ENCODE measurements around the gene RNU6-9. TPM values are rescaled to one million over a fixed set of nuclear protein-coding genes. Genes with fewer than 3 reads are reported as not detected.

Gene RNU6-9
- total RNA-seq, 2 experiments from 2014 or later: not detected

DNA sequence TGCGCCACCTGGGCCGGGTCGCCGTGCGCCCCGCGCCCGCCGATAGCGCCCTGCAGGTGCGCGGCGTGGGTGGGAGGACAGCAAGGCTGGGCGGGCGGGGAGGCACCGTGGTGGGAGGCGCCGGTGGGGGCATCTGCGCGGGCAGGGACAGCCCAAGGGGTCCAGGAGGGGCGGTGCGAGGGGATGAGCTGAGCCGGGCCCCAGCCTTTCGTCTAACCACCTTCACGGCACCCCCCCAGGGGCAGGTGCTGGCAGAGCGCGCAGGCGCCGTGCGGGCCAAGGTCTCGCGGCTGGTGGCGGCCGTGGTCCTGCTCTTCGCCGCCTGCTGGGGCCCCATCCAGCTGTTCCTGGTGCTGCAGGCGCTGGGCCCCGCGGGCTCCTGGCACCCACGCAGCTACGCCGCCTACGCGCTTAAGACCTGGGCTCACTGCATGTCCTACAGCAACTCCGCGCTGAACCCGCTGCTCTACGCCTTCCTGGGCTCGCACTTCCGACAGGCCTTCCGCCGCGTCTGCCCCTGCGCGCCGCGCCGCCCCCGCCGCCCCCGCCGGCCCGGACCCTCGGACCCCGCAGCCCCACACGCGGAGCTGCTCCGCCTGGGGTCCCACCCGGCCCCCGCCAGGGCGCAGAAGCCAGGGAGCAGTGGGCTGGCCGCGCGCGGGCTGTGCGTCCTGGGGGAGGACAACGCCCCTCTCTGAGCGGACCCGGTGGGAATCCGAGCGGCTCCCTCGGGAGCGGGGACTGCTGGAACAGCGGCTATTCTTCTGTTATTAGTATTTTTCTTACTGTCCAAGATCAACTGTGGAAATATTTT lies 27.0 kb downstream of the RNU6-9 start:
- Mint-ChIP-seq H3K4me1 (ENCODE audit: low read depth) (peaks cover 21% of the 10 kb centered on the region), H3K27me3 (peaks cover 4% of the 10 kb centered on the region), H3K36me3 (ENCODE audit: low read depth) (peaks cover 4% of the 10 kb centered on the region), H3K27ac (peak overlapping the region; percentile 96), H3K4me3 (peak overlapping the region; percentile 96), H3K9me3 (no peaks in the 10 kb centered on the region)
- DNase-seq (peak; percentile 54 to 91 (median 72)), ATAC-seq (ENCODE audit: poor library complexity) (peak; percentile 51)
- ChIA-PET POLR2A (interaction anchor here (0.9 to 3.1 kb wide), 9 partner anchors 12 to 109 kb away, joined by 3 to 40 read pairs (median 10); partner anchors contain the start of genes MED16, RNU6-9 and WDR18), CTCF (interaction anchor here (1.1 to 5.3 kb wide), 7 partner anchors 27 to 321 kb away, joined by 3 to 52 read pairs (median 4); partner anchors contain the start of genes MED16, RNU6-9 and WDR18)
- TF ChIP-seq, protein P1, sequence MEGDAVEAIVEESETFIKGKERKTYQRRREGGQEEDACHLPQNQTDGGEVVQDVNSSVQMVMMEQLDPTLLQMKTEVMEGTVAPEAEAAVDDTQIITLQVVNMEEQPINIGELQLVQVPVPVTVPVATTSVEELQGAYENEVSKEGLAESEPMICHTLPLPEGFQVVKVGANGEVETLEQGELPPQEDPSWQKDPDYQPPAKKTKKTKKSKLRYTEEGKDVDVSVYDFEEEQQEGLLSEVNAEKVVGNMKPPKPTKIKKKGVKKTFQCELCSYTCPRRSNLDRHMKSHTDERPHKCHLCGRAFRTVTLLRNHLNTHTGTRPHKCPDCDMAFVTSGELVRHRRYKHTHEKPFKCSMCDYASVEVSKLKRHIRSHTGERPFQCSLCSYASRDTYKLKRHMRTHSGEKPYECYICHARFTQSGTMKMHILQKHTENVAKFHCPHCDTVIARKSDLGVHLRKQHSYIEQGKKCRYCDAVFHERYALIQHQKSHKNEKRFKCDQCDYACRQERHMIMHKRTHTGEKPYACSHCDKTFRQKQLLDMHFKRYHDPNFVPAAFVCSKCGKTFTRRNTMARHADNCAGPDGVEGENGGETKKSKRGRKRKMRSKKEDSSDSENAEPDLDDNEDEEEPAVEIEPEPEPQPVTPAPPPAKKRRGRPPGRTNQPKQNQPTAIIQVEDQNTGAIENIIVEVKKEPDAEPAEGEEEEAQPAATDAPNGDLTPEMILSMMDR (IDR thresholded peaks at IDR 0.05): no peak
- H3K36me3 ChIP-seq (ENCODE audit: insufficient read depth, low read length): no peaks in the 10 kb centered on the region
- no peaks in the 10 kb centered on the region for H3K9me3 ChIP-seq (ENCODE audit: control insufficient read depth in 1 of 2, insufficient read depth in 1 of 2, low read length in 2 of 2)
- intact Hi-C loops (cut with DNase I, micrococcal nuclease): loop anchor here in 1 of 2 experiments (1.0 to 5.0 kb wide), 2 partner anchors 56 to 272 kb away; no protein-coding TSS in a partner anchor
- peaks cover 62% of the 10 kb centered on the region for H3K4me1 ChIP-seq (ENCODE audit: insufficient read depth, low read length)
- H3K4me3 ChIP-seq (ENCODE audit: low read length): peak overlapping the region; percentile 43
- H3K27ac ChIP-seq (ENCODE audit: low read depth in 1 of 2, low read length in 2 of 2): peak overlapping the region in 1 of 2 donors; percentile 41
- H3K27me3 ChIP-seq (ENCODE audit: control insufficient read depth in 1 of 2, insufficient read depth in 2 of 2, low read length in 2 of 2): peaks cover 11 to 22% of the 10 kb centered on the region in 2 experiments

DNA sequence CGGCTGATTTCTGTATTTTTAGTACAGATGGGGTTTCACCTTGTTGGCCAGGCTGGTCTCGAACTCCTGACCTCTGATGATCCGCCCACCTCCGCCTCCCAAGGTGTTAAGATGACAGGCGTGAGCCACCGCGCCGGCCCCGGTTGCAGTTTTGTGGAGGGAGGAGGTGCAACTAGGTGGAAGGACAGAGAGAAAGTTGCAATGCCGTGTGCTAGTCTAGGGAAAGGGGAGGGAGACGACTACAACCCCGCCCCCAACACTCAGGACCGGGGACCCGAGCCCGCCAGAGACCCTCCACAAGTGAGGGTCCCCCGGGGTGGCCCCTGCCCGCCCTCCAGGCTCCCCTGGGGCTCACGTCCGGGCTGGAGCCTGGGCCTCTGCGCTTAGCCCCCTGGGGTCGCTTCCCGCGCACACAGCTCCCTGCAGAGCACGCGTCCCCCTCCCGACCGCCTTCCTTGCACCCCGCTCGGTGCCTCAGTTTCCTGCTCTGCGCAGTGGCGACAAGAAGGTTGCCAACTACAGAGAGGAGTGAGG lies 31.3 kb downstream of the RNU6-9 start:
- ATAC-seq (ENCODE audit: poor library complexity) (no peak), DNase-seq (peak in 2 of 14 experiments; percentile 43 to 49)
- no peaks in the 10 kb centered on the region for H3K9me3 ChIP-seq (ENCODE audit: control insufficient read depth in 1 of 2, insufficient read depth in 1 of 2, low read length in 2 of 2)
- H3K27me3 ChIP-seq (ENCODE audit: control insufficient read depth in 1 of 2, insufficient read depth in 2 of 2, low read length in 2 of 2): no peaks in the 10 kb centered on the region
- Mint-ChIP-seq H3K9me3 (no peaks in the 10 kb centered on the region), H3K4me1 (ENCODE audit: low read depth) (peaks cover 18% of the 10 kb centered on the region), H3K4me3 (peak overlapping the region; percentile 86), H3K27me3 (no peaks in the 10 kb centered on the region), H3K36me3 (ENCODE audit: low read depth) (peaks cover 4% of the 10 kb centered on the region), H3K27ac (no peak overlapping the region)
- no peaks in the 10 kb centered on the region for H3K36me3 ChIP-seq (ENCODE audit: insufficient read depth, low read length)
- POLR2A ChIA-PET: interaction anchor here (1.0 kb wide), 2 partner anchors 13 to 60 kb away, joined by 3 to 8 read pairs; partner anchors contain the start of gene WDR18
- peak overlapping the region; percentile 83 for H3K4me3 ChIP-seq (ENCODE audit: low read length)
- H3K27ac ChIP-seq (ENCODE audit: low read depth in 1 of 2, low read length in 2 of 2): no peak overlapping the region
- intact Hi-C loops (cut with DNase I, micrococcal nuclease): loop anchor here (1.0 to 5.0 kb wide), 2 partner anchors 60 to 268 kb away; partner anchors contain the start of gene WDR18 (in 1 of the 2)
- CTCF ChIA-PET: interaction anchor here (1.1 to 5.3 kb wide), 4 partner anchors 58 to 316 kb away, joined by 3 to 33 read pairs (median 12); partner anchors contain the start of gene WDR18
- TF ChIP-seq, protein P1 (IDR thresholded peaks at IDR 0.05): no peak
- peaks cover 53% of the 10 kb centered on the region for H3K4me1 ChIP-seq (ENCODE audit: insufficient read depth, low read length)

- intact Hi-C loops (cut with DNase I, micrococcal nuclease): loop anchor here in 1 of 2 experiments (1.0 to 5.0 kb wide), 2 partner anchors 59 to 267 kb away; partner anchors contain the start of gene WDR18
- H3K27ac ChIP-seq (ENCODE audit: low read depth in 1 of 2, low read length in 2 of 2): peak overlapping the region in 1 of 2 donors; percentile 60
- TF ChIP-seq, protein P1 (IDR thresholded peaks at IDR 0.05): no peak
- Mint-ChIP-seq H3K27ac (peak overlapping the region; percentile 36), H3K4me3 (peak overlapping the region; percentile 86), H3K27me3 (no peaks in the 10 kb centered on the region), H3K4me1 (ENCODE audit: low read depth) (peaks cover 18% of the 10 kb centered on the region), H3K36me3 (ENCODE audit: low read depth) (peaks cover 4% of the 10 kb centered on the region), H3K9me3 (no peaks in the 10 kb centered on the region)
- peak; percentile 51 for ATAC-seq (ENCODE audit: poor library complexity)
- ChIA-PET POLR2A (interaction anchor here (1.0 kb wide), 2 partner anchors 13 to 59 kb away, joined by 3 to 8 read pairs; partner anchors contain the start of gene WDR18), CTCF (interaction anchor here (1.1 to 3.6 kb wide), 2 partner anchors 62 to 316 kb away, joined by 3 to 17 read pairs; no protein-coding TSS in a partner anchor)
- peak overlapping the region; percentile 83 for H3K4me3 ChIP-seq (ENCODE audit: low read length)
- no peaks in the 10 kb centered on the region for H3K36me3 ChIP-seq (ENCODE audit: insufficient read depth, low read length)
- peak in 4 of 14 experiments; percentile 33 to 73 (median 54) for DNase-seq
- peaks cover 50% of the 10 kb centered on the region for H3K4me1 ChIP-seq (ENCODE audit: insufficient read depth, low read length)
- H3K27me3 ChIP-seq (ENCODE audit: control insufficient read depth in 1 of 2, insufficient read depth in 2 of 2, low read length in 2 of 2): no peaks in the 10 kb centered on the region
- H3K9me3 ChIP-seq (ENCODE audit: control insufficient read depth in 1 of 2, insufficient read depth in 1 of 2, low read length in 2 of 2): no peaks in the 10 kb centered on the region
Observed at GRCh38 chr19:925087-925525, 31.8 kb downstream of the RNU6-9 start.
